Middle frontal gyrus (tissue), 1 donor: ENCODE data around the gene C2orf42.
"Not testable (repeated sequence)": the region's sequence is repeated elsewhere in the genome, so short reads cannot be mapped to it uniquely, and the experiment has no call there.

ENCODE experiments used
- DNase-seq: peaks from one replicate; pipeline ENCODE4 v3.0.0-alpha.2; 2015; ENCODE audit warnings: low spot score; ENCODE audit errors: extremely low spot score

The C2orf42 gene

GRCh38 chr2:70173520-70173919 is 17.3 kb downstream of the C2orf42 start:
- no peak for DNase-seq

- not testable (repeated sequence) for DNase-seq
These were observed 21.1 kb downstream of the C2orf42 start for GRCh38 chr2:70169654-70170245.

DNA sequence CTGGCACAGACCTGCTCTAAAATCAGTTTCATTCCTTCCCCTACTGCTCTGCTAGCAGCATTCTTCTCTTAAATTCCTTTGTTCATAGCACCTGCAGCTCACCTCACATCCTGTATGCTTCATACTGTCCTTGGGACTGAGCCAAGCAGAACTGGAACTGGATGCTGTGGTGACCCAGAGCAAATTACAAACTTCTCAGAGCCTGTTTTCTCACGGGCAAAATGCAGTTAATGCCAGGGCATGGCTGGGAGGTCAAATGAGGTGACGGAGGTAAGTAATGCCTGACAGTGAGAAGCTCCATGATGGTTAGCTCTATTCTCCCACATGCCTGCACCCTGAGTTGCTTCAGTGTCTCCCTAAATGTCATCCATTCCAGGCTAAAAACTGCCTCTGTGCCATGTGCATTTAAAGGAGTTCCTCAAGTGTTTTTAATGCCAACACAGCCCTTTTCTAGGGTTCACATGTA is 29.7 kb downstream of the C2orf42 start:
- no peak for DNase-seq

- DNase-seq = no peak
These were observed 30.3 kb downstream of the C2orf42 start for GRCh38 chr2:70160545-70160944.

DNA sequence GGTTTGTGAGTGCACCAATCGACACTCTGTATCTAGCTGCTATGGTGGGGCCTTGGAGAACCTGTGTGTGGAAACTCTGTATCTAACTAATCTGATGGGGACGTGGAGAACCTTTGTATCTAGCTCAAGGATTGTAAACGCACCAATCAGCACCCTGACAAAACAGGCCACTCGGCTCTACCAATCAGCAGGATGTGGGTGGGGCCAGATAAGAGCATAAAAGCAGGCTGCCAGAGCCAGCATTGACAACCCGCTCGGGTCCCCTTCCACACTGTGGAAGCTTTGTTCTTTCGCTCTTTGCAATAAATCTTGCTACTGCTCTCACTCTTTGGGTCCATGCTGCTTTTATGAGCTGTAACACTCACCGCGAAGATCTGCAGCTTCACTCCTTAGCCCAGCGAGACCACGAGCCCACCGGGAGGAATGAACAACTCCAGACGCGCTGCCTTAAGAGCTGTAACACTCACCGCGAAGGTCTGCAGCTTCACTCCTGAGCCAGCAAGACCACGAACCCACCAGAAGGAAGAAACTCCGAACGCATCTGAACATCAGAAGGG is 41.6 kb downstream of the C2orf42 start:
- not testable (repeated sequence) for DNase-seq

- DNase-seq = not testable (repeated sequence)
These were observed 42.5 kb downstream of the C2orf42 start for GRCh38 chr2:70148211-70148760.

- DNase-seq = no peak
These were observed 44.7 kb downstream of the C2orf42 start for GRCh38 chr2:70145851-70146739.

GRCh38 chr2:70145144-70145490 is 45.7 kb downstream of the C2orf42 start:
- DNase-seq = no peak

DNA sequence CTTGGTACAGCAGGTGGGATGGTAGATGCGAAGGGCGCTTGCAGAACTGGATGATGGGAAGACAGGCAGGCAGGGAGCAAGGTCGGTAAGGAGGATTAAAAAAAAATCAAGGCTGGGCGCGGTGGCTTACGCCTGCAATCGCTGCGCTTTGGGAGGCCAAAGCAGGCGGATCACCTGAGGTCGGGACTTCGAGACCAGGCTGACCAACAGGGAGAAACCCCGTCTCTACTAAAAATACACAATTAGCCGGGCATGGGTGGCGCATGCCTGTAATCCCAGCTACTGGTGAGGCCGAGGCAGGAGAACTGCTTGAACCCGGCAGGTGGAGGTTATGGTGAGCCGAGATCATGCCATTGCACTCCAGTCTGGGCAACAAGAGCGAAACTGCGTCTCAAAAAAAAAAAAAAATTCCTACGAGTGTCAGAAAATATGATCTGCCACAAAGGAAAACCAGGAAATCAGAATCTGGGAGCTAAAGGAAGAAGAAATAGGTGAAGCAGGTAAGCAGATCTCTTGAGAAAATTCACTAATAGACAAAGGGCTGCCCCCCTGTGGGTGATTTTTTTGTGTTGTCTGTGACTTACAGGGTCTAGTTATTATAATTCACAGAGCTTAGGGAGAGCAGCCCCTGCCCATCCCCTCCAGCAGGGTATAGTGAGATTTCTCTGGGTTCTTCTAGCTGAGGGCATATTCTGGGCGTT is 46.2 kb downstream of the C2orf42 start:
- DNase-seq = no peak

DNA sequence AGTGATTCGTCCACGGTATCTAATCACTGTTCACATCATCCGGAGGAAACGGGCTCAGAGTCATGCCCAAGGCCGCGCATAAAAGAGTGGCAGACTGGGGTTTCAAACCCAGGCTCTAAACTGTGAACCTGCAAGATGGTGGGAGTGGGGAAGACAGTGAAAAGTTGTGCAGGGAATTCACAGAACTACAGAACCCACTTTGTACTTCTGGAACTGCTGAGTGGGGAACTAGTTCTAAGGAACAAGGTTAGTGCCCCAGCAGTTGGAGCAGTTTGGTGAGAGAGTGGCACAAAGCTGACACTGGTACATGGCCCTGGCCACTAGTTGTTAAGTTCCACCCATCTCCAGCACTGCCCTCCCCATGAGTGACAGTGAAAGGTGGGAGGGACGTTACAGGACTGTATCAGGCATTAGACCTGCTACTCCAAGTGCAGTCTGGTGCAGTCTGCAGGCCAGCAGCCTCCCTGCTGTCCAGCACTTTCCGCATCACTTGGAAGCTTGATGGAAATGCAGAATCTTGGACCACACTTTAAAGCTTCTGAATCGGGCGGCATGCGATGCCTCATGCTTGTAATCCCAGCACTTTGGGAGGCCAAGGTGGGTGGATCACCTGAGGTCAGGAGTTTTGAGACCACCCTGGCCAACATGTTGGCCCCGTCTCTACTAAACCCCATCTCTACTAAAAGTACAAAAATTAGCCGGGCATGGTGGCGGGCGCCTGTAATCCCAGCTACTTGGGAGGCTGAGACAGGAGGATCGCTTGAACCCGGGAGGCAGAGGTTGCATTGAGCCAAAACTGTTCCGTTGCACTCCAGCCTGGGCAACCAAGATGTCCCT is 47.3 kb downstream of the C2orf42 start:
- no peak for DNase-seq

DNA sequence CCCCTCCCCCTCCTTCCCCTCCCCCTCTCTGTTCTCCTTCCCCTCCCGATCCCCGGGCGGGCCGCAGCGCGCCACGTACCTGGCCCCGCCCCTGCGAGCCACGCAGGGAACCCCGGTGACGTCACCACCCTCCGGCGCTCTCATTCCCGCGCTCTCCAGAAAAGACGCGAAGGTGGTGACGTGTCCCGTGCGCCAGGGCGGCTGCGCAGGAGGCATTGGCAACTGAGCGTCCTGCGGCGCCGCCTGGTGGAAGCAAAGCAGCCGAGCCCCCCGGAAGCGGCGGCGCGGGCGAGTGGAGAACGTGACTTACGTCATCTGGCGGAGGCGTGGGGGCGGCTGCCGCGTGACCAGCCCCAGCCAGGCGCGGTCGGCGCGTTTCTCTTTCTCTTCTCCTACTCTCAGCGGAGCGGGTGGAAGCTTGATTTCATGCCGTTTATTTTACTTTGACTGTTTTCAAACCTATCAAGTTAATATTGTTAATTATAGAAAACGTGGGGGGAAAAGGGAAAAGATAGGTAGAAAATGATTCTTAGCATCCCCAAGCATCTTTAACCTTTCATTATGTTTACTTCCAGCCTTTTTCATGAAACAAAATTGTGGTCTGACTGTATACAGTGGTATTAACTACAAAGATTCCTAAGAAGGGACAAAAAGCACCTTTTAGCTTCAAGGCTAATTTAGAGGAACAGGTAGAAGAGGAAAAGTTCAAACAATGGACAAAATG is 48.1 kb downstream of the C2orf42 start:
- peak; percentile 96 for DNase-seq

GRCh38 chr2:70141902-70142589 is 48.8 kb downstream of the C2orf42 start:
- no peak for DNase-seq

GRCh38 chr2:70141212-70141901 is 49.5 kb downstream of the C2orf42 start:
- DNase-seq = no peak

- DNase-seq = no peak
These were observed 50.0 kb downstream of the C2orf42 start for GRCh38 chr2:70140791-70141211.

DNA sequence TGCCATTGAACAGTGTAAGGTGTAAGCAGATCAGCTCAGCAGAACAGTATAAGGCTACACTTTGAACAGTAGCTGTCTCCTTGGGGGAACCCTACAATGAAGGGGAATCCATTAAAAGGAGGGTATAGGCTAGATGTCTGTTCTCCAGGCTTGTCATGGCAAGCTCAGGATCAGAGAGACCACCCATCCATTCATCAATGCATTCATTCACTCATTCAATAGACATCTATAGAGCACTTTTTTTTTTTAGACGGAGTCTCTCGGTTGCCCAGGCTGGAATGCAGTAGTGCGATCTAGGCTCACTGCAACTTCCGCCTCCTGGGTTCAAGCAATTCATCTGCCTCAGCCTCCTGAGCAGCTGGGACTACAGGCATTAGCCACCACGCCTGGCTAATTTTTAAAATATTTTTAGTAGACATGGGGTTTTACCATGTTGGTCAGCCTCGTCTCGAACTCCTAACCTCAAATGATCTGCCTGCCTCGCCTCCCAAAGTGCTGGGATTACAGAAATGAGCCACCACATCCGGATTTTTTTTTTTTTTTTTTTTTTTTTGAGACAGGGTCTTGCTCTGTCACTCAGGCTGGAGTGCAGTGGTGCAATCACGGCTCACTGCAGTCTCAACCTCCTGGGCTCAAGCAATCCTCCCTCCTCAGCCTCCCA is 56.4 kb downstream of the C2orf42 start:
- not testable (repeated sequence) for DNase-seq

GRCh38 chr2:70133491-70134322 is 57.1 kb downstream of the C2orf42 start:
- no peak for DNase-seq

- DNase-seq = no peak
These were observed 57.7 kb downstream of the C2orf42 start for GRCh38 chr2:70133127-70133452.
